Neural cell (in vitro differentiated cells): ENCODE results near the gene FAM228B. TPM values are rescaled to one million over a fixed set of nuclear protein-coding genes. Genes with fewer than 3 reads are reported as not detected.

ENCODE experiments used
- H2AFZ ChIP-seq: fragments of 200-600, 300-800 bp; sonication (generic), shearing (Covaris generic); 2 replicates; pipeline ENCODE4 v1.6.0; 2014; ENCODE audit warnings: low read depth, mild to moderate bottlenecking, antibody characterized with exemption, low read length, moderate library complexity
- H3F3A ChIP-seq: fragments of 200-600 bp; shearing (Covaris generic); 2 replicates; pipeline ENCODE4 v1.6.1; 2016; ENCODE audit warnings: mild to moderate bottlenecking, moderate library complexity, mixed read lengths, antibody characterized with exemption, low read length; ENCODE audit not compliant: insufficient read depth, poor library complexity, severe bottlenecking
- H3K27ac ChIP-seq: fragments of 200-600, 300-800 bp; sonication (generic), shearing (Covaris generic); 2 replicates; pipeline ENCODE4 v1.5.1; 2014; ENCODE audit warnings: mild to moderate bottlenecking, low read length, moderate library complexity
- H3K27me3 ChIP-seq: fragments of 300-800, 200-600 bp; sonication (generic), shearing (Covaris generic); 2 replicates; pipeline ENCODE4 v1.6.0; 2014; ENCODE audit warnings: mild to moderate bottlenecking, low read depth, low read length, moderate library complexity; ENCODE audit not compliant: insufficient read depth
- H3K36me3 ChIP-seq: fragments of 300-800, 200-600 bp; sonication (generic), shearing (Covaris generic); 2 replicates; pipeline ENCODE4 v1.5.1; 2014; ENCODE audit warnings: mild to moderate bottlenecking, antibody characterized with exemption, low read length, moderate library complexity; ENCODE audit not compliant: insufficient read depth
- H3K4me2 ChIP-seq: fragments of 300-800, 200-600 bp; sonication (generic), shearing (Covaris generic); 2 replicates; pipeline ENCODE4 v1.6.0; 2014; ENCODE audit warnings: mild to moderate bottlenecking, low read length
- H3K4me3 ChIP-seq: fragments of 300-800, 200-600 bp; sonication (generic), shearing (Covaris generic); 2 replicates; pipeline ENCODE4 v1.5.1; 2014; ENCODE audit warnings: mild to moderate bottlenecking, low read length, moderate library complexity
- H3K79me2 ChIP-seq: fragments of 200-600 bp; shearing (Covaris generic); replicated peaks from 2 replicates; pipeline ENCODE4 v1.6.0; 2014; ENCODE audit warnings: mild to moderate bottlenecking, low read length, moderate library complexity; ENCODE audit not compliant: insufficient read depth
- H3K9ac ChIP-seq: fragments of 300-800, 200-600 bp; sonication (generic), shearing (Covaris generic); 2 replicates; pipeline ENCODE4 v1.6.1; 2016; ENCODE audit warnings: mild to moderate bottlenecking, low read length, mixed read lengths
- H3K9me2 ChIP-seq: fragments of 200-600 bp; shearing (Covaris generic); 2 replicates; pipeline ENCODE4 v1.6.1; 2016; ENCODE audit warnings: mild to moderate bottlenecking, low read length, mixed read lengths; ENCODE audit not compliant: insufficient read depth
- H3K9me3 ChIP-seq: fragments of 200-600, 300-800 bp; sonication (generic), shearing (Covaris generic); 2 replicates; pipeline ENCODE4 v1.6.1; 2016; ENCODE audit warnings: mild to moderate bottlenecking, mixed run types, low read length, moderate library complexity, mixed read lengths
- H4K20me1 ChIP-seq: fragments of 200-600 bp; shearing (Covaris generic); 2 replicates; pipeline ENCODE4 v1.6.1; 2016; ENCODE audit warnings: mild to moderate bottlenecking, mixed run types; ENCODE audit not compliant: insufficient read depth
- CTCF ChIP-seq: fragments of 450-650 bp; IDR thresholded peaks from 2 replicates; pipeline ENCODE4 v1.5.1; 2014; ENCODE audit warnings: antibody characterized with exemption, mild to moderate bottlenecking, moderate library complexity; ENCODE audit not compliant: poor library complexity, severe bottlenecking
- EP300 ChIP-seq: fragments of 450-650 bp; conservative IDR thresholded peaks from 2 replicates; pipeline ENCODE4 v1.6.1; 2014; ENCODE audit warnings: antibody characterized with exemption, mild to moderate bottlenecking, moderate library complexity; ENCODE audit not compliant: poor library complexity, severe bottlenecking
- EZH2 ChIP-seq: fragments of 200-600, 300-800 bp; shearing (Covaris generic), sonication (generic); IDR thresholded peaks from 2 replicates; pipeline ENCODE4 v1.6.1; 2014; ENCODE audit warnings: antibody characterized with exemption, low read length, borderline replicate concordance, mild to moderate bottlenecking; ENCODE audit not compliant: insufficient read depth, poor library complexity, severe bottlenecking
- MXI1 ChIP-seq: fragments of 450-650 bp; conservative IDR thresholded peaks from 2 replicates; pipeline ENCODE4 v1.6.1; 2014; ENCODE audit warnings: antibody characterized with exemption, mild to moderate bottlenecking; ENCODE audit not compliant: poor library complexity, severe bottlenecking
- POLR2AphosphoS5 ChIP-seq: IDR thresholded peaks from 2 replicates; pipeline ENCODE4 v1.6.1; 2012
- RAD21 ChIP-seq: fragments of 450-650 bp; conservative IDR thresholded peaks from 2 replicates; pipeline ENCODE4 v1.6.1; 2014; ENCODE audit warnings: antibody characterized with exemption, mild to moderate bottlenecking, moderate library complexity
- REST ChIP-seq: IDR thresholded peaks from 2 replicates; pipeline ENCODE4 v1.6.1; 2012; ENCODE audit warnings: borderline replicate concordance
- SMC3 ChIP-seq: fragments of 450-650 bp; conservative IDR thresholded peaks from 2 replicates; pipeline ENCODE4 v1.6.1; 2014; ENCODE audit warnings: antibody characterized with exemption, mild to moderate bottlenecking, moderate library complexity; ENCODE audit not compliant: poor library complexity
- TAF1 ChIP-seq: IDR thresholded peaks from 2 replicates; pipeline ENCODE4 v1.6.1; 2012; ENCODE audit warnings: low read depth
- polyA plus RNA-seq: library from polyadenylated mRNA; depleted of rRNA; stranded (reverse); fragments of >200 nt; gene quantifications from 2 replicates; pipeline ENCODE4 v1.2.3, GENCODE V29; 2014

FAM228B gene
- polyA plus RNA-seq, 1 donor from 2014 or later, result 22.0 TPM

GRCh38 chr2:24076849-24077534, 46.3 kb upstream of the FAM228B start:
- Histone ChIP-seq H3K9me3 (no peaks in the 10 kb centered on the region), H3K36me3 (no peaks in the 10 kb centered on the region), H3K9ac (peak overlapping the region; percentile 79), H3K27me3 (no peaks in the 10 kb centered on the region), H3K4me3 (peak overlapping the region; percentile 83), H3K9me2 (no peaks in the 10 kb centered on the region), H4K20me1 (no peaks in the 10 kb centered on the region), H3K4me2 (peak overlapping the region; percentile 76), H3K27ac (peak overlapping the region; percentile 81), H3F3A (no peaks in the 10 kb centered on the region), H3K79me2 (peaks cover 19% of the 10 kb centered on the region), H2AFZ (peak overlapping the region; percentile 89)
- TF ChIP-seq POLR2AphosphoS5, result no peak
- peak; percentile 19 for TF ChIP-seq MXI1

- H3K27me3 ChIP-seq, result no peaks in the 10 kb centered on the region
- peak overlapping the region; percentile 76 for H3K4me2 ChIP-seq
- no peaks in the 10 kb centered on the region for H3F3A ChIP-seq
- peaks cover 18% of the 10 kb centered on the region for H3K79me2 ChIP-seq
- peak overlapping the region; percentile 81 for H3K27ac ChIP-seq
- H3K9me2 ChIP-seq, result no peaks in the 10 kb centered on the region
- H3K9me3 ChIP-seq, result no peaks in the 10 kb centered on the region
- peak overlapping the region; percentile 83 for H3K4me3 ChIP-seq
- H3K36me3 ChIP-seq, result no peaks in the 10 kb centered on the region
- TF ChIP-seq EP300, result no peak
- TF ChIP-seq MXI1, result no peak
- TF ChIP-seq SMC3, result no peak
- TF ChIP-seq REST, result no peak
- TF ChIP-seq CTCF, result no peak
- TF ChIP-seq TAF1, result no peak
- no peak for TF ChIP-seq POLR2AphosphoS5
- TF ChIP-seq RAD21, result no peak
- TF ChIP-seq EZH2, result no peak
- H4K20me1 ChIP-seq, result no peaks in the 10 kb centered on the region
- peak overlapping the region; percentile 79 for H3K9ac ChIP-seq
- peak overlapping the region; percentile 89 for H2AFZ ChIP-seq
Observed at GRCh38 chr2:24077535-24077877, 45.8 kb upstream of the FAM228B start.
